SK-N-MC (cell line): Measurements from ENCODE around the gene CHEK2.

ENCODE experiments used
- DNase-seq: peaks from one replicate; pipeline ENCODE4 v3.0.0-alpha.2; 2011; ENCODE audit warnings: low read depth, low spot score
- H3K27ac ChIP-seq: fragments of 200-600 bp; sonication (generic); 2 replicates; pipeline ENCODE4 v1.5.1; 2016; ENCODE audit warnings: mixed run types
- H3K36me3 ChIP-seq: fragments of 200-600 bp; sonication (generic); 2 replicates; pipeline ENCODE4 v1.6.1; 2017; ENCODE audit warnings: antibody characterized with exemption, low read length, mixed read lengths; ENCODE audit not compliant: insufficient read depth
- H3K4me3 ChIP-seq: fragments of 200-600 bp; sonication (generic); 2 replicates; pipeline ENCODE4 v1.5.1; 2016
- H3K9ac ChIP-seq: fragments of 200-600 bp; sonication (generic); 2 replicates; pipeline ENCODE4 v1.8.0; 2017; ENCODE audit warnings: mixed run types, mixed read lengths; ENCODE audit not compliant: insufficient read length
- H3K9me3 ChIP-seq: fragments of 200-600 bp; sonication (generic); 2 replicates; pipeline ENCODE4 v1.6.1; 2017; ENCODE audit warnings: low read depth, mild to moderate bottlenecking, antibody characterized with exemption, low read length, moderate library complexity, mixed read lengths
- EZH2 ChIP-seq: fragments of 200-600 bp; sonication (generic); IDR thresholded peaks from one replicate; pipeline ENCODE4 v1.6.1; 2017; ENCODE audit warnings: antibody characterized with exemption
- FOXP2 ChIP-seq: optimal IDR thresholded peaks from 2 replicates; pipeline ENCODE3; 2011; ENCODE audit warnings: mild to moderate bottlenecking, moderate library complexity; ENCODE audit not compliant: insufficient read depth; ENCODE audit errors: extremely low read length, control extremely low read depth
- POLR2AphosphoS5 ChIP-seq: IDR thresholded peaks from 2 replicates; pipeline ENCODE4 v1.6.1; 2012; ENCODE audit warnings: mild to moderate bottlenecking, low read depth, low read length, borderline replicate concordance

Gene CHEK2

GRCh38 chr22:28741785-28742561 is at the start of gene CHEK2, which contains the start of gene HSCB:
TSS of gene CHEK2 (minus strand) at chr22:28741820. CDS start at chr22:28734721, 7,099 bp downstream.
TSS of gene HSCB (plus strand) at chr22:28742039. CDS start at chr22:28742096, 57 bp downstream.
- Histone ChIP-seq H3K9ac (peak within 1 kb of the TSS; percentile 90), H3K36me3 (peaks cover 22% of the 10 kb centered on the region; the same call in 1 of the 2 replicates), H3K9me3 (no peaks in the 10 kb centered on the region), H3K27ac (peak within 1 kb of the TSS; percentile 79), H3K4me3 (peak within 1 kb of the TSS; percentile 92)
- TF ChIP-seq EZH2 (no peak), POLR2AphosphoS5 (peak; percentile 87)
- peak; percentile 92 for DNase-seq

GRCh38 chr22:28791124-28791523 is 49.5 kb upstream of the CHEK2 start:
- Histone ChIP-seq H3K9me3 (no peaks in the 10 kb centered on the region), H3K4me3 (no peak overlapping the region), H3K9ac (no peak overlapping the region), H3K36me3 (peaks cover 54% of the 10 kb centered on the region), H3K27ac (no peak overlapping the region)
- TF ChIP-seq FOXP2 (no peak), EZH2 (no peak), POLR2AphosphoS5 (no peak)
- DNase-seq = no peak

GRCh38 chr22:28788601-28789000 is 47.0 kb upstream of the CHEK2 start:
- DNase-seq = no peak
- Histone ChIP-seq H3K4me3 (no peak overlapping the region), H3K27ac (no peak overlapping the region), H3K9ac (no peak overlapping the region), H3K9me3 (no peaks in the 10 kb centered on the region), H3K36me3 (peaks cover 54% of the 10 kb centered on the region)
- TF ChIP-seq FOXP2 (no peak), EZH2 (no peak), POLR2AphosphoS5 (no peak)

- Histone ChIP-seq H3K27ac (no peak overlapping the region), H3K4me3 (no peak overlapping the region), H3K9ac (no peak overlapping the region), H3K9me3 (no peaks in the 10 kb centered on the region), H3K36me3 (peaks cover 80% of the 10 kb centered on the region)
- no peak for DNase-seq
- TF ChIP-seq FOXP2 = no peak
Measured at GRCh38 chr22:28783786-28784671, 42.4 kb upstream of the CHEK2 start.

- Histone ChIP-seq H3K4me3 (no peak overlapping the region), H3K36me3 (peaks cover 78% of the 10 kb centered on the region), H3K9me3 (no peaks in the 10 kb centered on the region), H3K9ac (no peak overlapping the region), H3K27ac (no peak overlapping the region)
- TF ChIP-seq POLR2AphosphoS5 (no peak), FOXP2 (no peak), EZH2 (no peak)
- DNase-seq = no peak
Measured at GRCh38 chr22:28780296-28780695, 38.7 kb upstream of the CHEK2 start.

- Histone ChIP-seq H3K9ac (no peak overlapping the region), H3K9me3 (no peaks in the 10 kb centered on the region), H3K27ac (peak overlapping the region; percentile 5; the same call in 1 of the 2 replicates), H3K36me3 (peaks cover 78% of the 10 kb centered on the region), H3K4me3 (no peak overlapping the region)
- no peak for TF ChIP-seq FOXP2
- no peak for TF ChIP-seq POLR2AphosphoS5
- TF ChIP-seq EZH2 = no peak
- no peak for DNase-seq
Measured at GRCh38 chr22:28779833-28780232, 38.2 kb upstream of the CHEK2 start.

GRCh38 chr22:28774378-28774777 is 32.8 kb upstream of the CHEK2 start:
- Histone ChIP-seq H3K9me3 (no peaks in the 10 kb centered on the region), H3K4me3 (no peak overlapping the region), H3K9ac (no peak overlapping the region), H3K27ac (no peak overlapping the region), H3K36me3 (peaks cover 39% of the 10 kb centered on the region)
- no peak for TF ChIP-seq POLR2AphosphoS5
- no peak for TF ChIP-seq FOXP2
- TF ChIP-seq EZH2 = no peak
- DNase-seq = no peak

GRCh38 chr22:28773461-28773867 is 31.8 kb upstream of the CHEK2 start:
- H3K27ac ChIP-seq = 0 out of 2 replicates have a peak overlapping the region, but pooled peaks have one; percentile 30

More at GRCh38 chr22:28773461-28773867, 31.8 kb upstream of the CHEK2 start:
- peak overlapping the region; percentile 96 for H3K9ac ChIP-seq
- no peak for TF ChIP-seq EZH2
- no peak for TF ChIP-seq FOXP2
- TF ChIP-seq POLR2AphosphoS5 = no peak
- peaks cover 36% of the 10 kb centered on the region for H3K36me3 ChIP-seq
- DNase-seq = no peak
- H3K9me3 ChIP-seq = no peaks in the 10 kb centered on the region
- H3K4me3 ChIP-seq = peak overlapping the region; percentile 92
